ENCODE measurements around the gene GRIN1.
A peak's percentile ranks its signal among the peaks of the same experiment; 100 is the strongest.

GRIN1 gene

DNA sequence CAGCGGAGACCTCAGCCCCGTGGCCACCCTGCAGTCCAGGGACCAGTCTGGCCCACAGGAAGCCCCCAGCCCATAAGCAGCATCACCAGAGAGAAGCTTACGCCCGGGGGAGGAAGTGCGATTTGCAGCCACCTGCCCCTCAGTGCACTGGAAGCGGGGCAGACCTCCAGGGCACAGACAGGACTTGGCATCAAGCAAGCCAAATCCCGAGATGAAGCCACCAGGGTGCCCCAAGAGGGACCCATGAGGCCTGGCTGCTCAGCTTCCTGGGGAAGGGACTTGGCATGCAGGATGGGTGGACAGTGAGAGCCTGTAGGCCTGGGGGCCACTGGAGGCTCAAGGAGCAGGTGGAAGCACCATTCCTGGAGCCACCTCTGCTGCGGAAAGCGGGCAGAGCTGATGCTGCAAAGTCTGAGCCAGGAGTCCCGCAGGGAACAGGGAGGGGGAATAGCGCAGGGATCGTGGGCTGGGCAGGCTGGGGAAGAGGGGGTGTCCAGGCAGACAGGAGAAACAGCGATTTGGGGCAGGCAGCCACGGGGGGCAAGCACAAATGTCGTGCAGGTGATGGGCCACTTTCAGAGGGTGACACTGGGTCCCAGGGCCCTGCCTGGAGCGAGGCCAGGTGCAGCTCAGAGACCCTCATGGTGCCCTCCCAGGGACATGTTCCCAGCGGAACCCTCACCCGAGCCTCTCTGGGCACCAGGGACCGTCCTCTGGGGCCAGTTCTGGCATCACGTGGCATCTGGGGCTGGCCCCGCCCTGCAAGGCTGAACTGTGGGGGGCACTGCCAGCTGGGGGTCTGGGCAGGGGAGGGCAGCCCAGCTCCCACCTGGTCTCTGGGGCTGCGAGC lies 27.7 kb downstream of the GRIN1 start:
- no peak for DNase-seq (ENCODE audit: insufficient read length, low spot score)
- FAIRE-seq = no peak
- no peak for TF ChIP-seq POLR2A (IDR thresholded peaks at IDR 0.05; ENCODE audit: low read depth, low read length)

DNA sequence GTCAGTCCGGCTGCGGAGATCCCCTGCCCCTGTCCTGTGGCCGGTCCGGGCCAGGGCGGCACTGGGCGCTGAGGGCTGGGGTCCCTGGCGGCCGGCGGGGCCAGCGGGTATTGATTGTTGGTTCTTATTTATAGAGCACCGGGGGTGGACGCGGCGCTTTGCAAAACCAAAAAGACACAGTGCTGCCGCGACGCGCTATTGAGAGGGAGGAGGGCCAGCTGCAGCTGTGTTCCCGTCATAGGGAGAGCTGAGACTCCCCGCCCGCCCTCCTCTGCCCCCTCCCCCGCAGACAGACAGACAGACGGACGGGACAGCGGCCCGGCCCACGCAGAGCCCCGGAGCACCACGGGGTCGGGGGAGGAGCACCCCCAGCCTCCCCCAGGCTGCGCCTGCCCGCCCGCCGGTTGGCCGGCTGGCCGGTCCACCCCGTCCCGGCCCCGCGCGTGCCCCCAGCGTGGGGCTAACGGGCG lies 28.4 kb downstream of the GRIN1 start:
- no peak for TF ChIP-seq POLR2A (IDR thresholded peaks at IDR 0.05; ENCODE audit: low read depth, low read length)
- DNase-seq (ENCODE audit: insufficient read length, low spot score) (no peak), FAIRE-seq (no peak)

DNA sequence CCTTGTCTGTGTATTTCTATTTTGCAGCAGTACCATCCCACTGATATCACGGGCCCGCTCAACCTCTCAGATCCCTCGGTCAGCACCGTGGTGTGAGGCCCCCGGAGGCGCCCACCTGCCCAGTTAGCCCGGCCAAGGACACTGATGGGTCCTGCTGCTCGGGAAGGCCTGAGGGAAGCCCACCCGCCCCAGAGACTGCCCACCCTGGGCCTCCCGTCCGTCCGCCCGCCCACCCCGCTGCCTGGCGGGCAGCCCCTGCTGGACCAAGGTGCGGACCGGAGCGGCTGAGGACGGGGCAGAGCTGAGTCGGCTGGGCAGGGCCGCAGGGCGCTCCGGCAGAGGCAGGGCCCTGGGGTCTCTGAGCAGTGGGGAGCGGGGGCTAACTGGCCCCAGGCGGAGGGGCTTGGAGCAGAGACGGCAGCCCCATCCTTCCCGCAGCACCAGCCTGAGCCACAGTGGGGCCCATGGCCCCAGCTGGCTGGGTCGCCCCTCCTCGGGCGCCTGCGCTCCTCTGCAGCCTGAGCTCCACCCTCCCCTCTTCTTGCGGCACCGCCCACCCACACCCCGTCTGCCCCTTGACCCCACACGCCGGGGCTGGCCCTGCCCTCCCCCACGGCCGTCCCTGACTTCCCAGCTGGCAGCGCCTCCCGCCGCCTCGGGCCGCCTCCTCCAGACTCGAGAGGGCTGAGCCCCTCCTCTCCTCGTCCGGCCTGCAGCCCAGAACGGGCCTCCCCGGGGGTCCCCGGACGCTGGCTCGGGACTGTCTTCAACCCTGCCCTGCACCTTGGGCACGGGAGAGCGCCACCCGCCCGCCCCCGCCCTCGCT lies 29.0 kb downstream of the GRIN1 start:
- FAIRE-seq = no peak
- TF ChIP-seq POLR2A (IDR thresholded peaks at IDR 0.05; ENCODE audit: low read depth, low read length) = no peak
- DNase-seq (ENCODE audit: insufficient read length, low spot score) = peak; percentile 96

DNA sequence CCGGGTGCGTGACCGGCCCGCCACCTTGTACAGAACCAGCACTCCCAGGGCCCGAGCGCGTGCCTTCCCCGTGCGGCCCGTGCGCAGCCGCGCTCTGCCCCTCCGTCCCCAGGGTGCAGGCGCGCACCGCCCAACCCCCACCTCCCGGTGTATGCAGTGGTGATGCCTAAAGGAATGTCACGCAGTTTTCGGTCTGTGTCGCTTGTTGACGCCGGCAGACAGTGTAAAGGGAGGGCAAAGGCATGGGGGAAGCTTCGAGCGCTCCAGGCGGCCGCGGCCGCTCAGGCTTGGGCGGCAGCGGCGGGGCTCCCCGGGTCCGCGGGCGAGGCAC lies 29.6 kb downstream of the GRIN1 start:
- TF ChIP-seq POLR2A (IDR thresholded peaks at IDR 0.05; ENCODE audit: low read depth, low read length) = no peak
- no peak for FAIRE-seq
- DNase-seq (ENCODE audit: insufficient read length, low spot score) = no peak

DNA sequence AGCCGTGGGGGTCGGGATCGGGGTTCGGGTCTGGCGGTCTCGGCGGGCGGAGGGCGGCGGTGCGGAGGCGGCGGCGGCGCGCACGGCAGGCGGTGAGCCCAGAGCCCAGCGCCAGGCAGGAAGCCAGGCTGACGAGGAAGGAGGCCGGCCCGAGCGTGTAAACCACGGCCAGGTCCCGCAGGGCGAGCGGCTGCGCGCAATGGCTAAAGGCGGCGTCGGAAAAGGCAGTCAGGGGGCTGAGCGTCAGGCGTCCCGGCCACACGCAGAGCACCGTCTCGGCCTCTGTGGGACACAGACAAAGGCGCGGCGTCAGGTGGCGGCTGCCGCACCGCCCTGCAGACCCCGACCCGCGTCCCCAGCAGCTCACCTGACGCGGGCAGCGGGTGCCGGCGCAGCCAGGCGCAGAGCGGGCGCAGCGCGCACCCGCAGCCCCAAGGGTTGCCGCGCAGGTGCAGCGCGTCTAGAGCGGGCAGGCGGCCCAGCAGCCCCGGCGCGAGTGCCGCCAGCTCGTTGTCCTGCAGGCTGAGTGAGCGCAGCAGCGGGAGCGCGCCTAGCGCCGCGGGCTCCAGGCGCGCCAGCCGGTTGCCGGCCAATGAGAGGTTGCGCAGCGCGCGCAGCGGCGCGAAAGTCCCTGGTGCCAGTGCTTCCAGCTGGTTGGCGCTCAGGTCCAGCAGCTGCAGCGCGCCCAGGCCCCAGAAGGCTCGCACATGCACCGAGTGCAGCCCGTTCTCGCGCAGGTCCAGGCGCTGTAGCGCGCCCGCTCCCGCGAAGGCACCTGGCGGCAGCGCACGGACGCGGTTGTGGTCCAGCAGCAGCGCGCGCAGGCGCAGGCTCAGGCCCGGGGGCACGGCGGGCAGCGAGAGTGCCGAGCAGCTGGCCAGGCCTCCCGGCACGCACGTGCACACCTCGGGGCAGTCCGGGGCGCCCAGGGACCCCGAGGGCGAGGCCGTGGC lies 30.2 kb downstream of the GRIN1 start:
- DNase-seq (ENCODE audit: insufficient read length, low spot score) = no peak
- 0 out of 2 replicates have a peak, but pooled peaks have one; percentile 21 for TF ChIP-seq POLR2A (IDR thresholded peaks at IDR 0.05; ENCODE audit: low read depth, low read length)
- no peak for FAIRE-seq

DNA sequence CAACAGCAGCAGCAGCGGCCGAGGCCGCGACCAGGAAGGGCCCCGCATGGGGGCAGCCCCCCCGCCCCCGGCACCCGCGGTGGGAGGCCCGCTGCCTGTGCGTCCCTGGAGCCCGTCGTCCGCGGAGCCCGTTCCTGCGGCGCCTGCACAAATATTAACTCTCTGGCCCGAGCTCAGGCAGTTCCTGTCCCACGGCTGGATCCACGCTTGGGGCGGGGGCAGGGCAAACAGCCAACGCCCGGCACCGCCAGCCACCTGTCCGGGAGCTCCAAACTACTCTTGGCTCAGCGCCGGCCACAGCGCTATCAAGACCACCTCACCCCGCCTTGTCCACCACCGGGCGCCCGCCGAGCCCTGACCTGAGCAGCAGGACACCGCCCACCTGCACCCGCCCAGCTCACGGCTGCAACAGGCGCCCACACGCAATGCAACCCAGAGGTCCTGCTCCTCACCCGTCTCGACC lies 31.0 kb downstream of the GRIN1 start, which contains the start of gene LRRC26:
TSS of gene LRRC26 (minus strand) at position 156 of the 463 bp plus-strand sequence. CDS start at position 48, 108 bp downstream.
- no peak for TF ChIP-seq POLR2A (IDR thresholded peaks at IDR 0.05; ENCODE audit: low read depth, low read length)
- DNase-seq (ENCODE audit: insufficient read length, low spot score) (no peak), FAIRE-seq (no peak)

DNA sequence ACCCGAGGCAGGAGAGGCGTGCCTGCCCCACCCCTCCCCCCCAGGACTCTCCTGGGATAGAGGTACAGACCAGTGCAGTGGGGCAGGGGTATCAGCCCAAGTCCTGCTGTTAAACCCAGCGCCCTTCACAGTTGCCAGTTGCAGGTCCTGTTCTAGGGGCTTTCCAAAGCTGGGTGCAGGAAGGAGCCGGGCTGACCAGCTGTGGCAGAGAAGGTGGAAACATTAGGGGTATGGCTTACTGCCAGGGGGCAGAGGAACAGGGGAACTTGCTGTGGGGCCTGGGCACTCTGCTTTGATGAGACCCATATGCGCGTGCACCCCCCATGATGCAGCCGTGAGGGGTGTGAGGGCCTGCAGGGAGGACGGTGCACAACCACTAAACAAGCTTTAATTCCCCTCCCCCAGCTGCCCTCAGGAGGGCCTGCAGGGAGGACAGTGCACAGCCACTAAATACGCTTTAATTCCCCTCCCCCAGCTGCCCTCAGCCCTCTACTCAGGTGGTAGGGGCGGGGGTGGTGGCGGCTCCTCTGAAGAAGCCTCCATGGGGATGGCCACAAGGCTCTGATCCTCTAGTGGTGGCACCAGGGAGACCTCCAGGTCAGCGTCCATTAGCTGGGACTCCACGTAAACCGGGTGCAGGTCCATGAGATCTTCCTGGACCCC lies 31.7 kb downstream of the GRIN1 start:
- no peak for FAIRE-seq
- DNase-seq (ENCODE audit: insufficient read length, low spot score) = no peak
- TF ChIP-seq POLR2A (IDR thresholded peaks at IDR 0.05; ENCODE audit: low read depth, low read length) = no peak

DNA sequence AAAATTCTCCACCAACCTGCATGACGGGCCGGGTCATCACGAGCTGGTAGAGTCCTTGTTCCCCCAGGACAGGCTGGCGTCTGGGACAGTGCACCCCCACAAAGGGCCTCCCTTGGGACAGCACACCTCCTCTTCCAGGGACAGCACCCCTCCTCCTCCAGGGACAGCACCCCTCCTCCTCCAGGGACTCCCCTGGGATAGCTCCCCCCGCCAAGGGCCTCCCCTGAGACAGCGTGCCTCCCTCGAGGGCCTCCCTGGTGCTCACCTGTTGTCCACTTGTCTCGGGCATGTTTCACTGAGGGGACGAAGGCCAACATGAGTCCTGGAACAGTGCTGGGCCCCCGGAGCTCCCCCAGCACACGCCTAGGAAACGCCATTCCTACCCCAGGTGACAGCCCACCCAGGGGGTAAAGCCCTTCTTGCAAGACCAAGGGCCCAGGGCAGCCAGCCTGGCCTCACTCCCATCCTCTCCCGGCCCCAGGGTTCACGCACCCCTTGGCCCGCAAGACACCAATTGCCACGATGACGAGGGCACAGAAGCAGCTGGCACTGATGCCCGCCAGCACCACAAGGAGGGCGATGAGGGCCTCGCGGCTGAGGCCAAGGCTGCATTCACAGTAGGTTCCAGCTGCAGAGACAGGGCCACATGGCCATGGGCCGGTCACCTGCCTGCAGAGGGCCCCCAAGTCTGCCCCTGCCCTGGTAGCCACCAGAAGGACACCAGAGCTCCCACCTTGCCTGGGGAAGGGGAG lies 32.4 kb downstream of the GRIN1 start:
- FAIRE-seq (no peak), DNase-seq (ENCODE audit: insufficient read length, low spot score) (peak; percentile 47)
- no peak for TF ChIP-seq POLR2A (IDR thresholded peaks at IDR 0.05; ENCODE audit: low read depth, low read length)

DNA sequence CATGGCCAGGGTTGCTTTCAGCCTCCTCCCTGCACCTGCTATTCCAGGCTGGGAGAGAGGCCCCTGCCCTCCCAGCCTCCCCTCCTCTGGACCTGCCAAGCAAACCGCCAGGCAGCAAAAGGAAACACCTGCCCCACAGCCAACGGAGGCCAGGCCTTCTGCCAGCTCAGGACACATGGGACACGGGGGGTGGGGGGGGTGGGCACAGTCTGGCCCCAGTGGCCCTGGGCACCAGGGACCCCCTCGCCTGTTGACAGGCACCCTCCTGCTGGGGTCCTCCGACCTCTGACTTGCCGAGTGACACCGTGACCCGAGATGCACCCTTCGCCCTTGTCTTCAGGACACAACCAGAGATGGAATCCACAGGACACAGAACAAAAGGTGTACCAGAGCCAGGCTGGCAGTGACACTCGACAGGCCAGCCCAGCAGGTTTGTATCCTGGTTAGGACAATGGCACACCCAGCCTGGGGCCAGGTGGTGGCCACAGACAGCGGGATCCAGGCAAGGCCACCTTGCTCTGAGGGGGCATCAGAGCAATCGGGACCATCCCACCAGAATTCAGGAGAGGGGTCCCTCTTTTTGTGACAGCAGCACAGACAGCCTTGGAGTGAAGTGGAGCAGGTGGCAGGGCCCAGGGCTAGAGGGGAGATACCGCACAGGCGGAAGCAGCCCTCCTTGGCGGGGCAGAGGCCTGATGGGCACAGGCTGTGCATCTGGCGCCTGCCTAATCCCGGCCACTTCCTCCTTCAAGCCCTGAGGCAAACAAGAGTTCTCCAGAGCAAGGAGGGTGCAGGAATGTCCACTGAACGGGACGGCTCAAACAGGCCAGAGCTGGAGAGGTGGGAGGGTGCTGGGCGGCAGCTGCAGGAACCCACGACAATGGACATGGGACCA lies 34.2 kb downstream of the GRIN1 start:
- no peak for FAIRE-seq
- peak; percentile 65 for DNase-seq (ENCODE audit: insufficient read length, low spot score)
- TF ChIP-seq POLR2A (IDR thresholded peaks at IDR 0.05; ENCODE audit: low read depth, low read length) = no peak

DNA sequence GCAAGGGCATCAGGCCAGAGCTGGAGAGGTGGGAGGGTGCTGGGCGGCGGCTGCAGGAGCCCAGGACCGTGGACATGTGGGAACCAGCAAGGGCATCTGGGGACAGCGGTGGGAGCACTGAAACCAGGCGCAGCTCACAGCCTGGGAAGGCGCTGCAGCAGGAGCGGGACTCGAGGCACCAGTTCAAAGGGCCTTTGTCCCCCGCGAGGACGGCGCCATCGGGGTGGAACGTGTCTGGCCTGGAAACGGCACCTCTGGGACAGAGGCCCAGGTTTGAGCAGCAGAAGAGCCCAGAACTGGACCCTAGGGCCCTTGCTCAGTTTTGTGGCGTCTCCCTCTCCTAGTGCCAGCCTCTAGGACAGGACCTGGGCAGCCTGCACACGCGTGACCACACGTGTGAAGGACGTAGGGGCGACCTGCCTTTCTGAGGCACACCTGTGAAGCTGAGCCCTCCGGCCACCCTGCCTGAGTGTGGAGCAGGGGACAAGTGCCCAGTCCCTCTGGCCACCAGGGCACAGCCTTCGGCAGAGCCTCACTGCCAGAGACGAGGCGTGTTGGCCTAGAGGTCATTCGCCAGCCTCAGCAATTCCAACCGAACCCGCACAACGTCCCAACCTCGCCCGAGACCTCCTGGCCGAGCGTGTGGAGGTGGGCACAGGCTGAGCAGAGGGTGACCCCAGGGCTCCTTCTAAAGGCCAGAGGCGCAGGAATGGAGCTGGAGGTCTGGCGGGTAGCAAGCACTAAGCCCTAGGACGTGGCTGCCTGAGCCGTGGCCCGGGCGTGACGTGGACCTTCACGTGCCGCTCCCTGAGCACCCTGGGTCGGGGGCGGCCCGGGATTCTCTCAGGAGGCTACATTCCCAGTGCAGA lies 35.1 kb downstream of the GRIN1 start:
- FAIRE-seq (no peak), DNase-seq (ENCODE audit: insufficient read length, low spot score) (no peak)
- TF ChIP-seq POLR2A (IDR thresholded peaks at IDR 0.05; ENCODE audit: low read depth, low read length) = no peak

Measured in H54 (cell line).